Heart left ventricle (tissue), 16 donors: ENCODE data around the gene P2RX2. TPM values are rescaled to one million over a fixed set of nuclear protein-coding genes. Genes with fewer than 3 reads are reported as not detected.

Experiments
- ATAC-seq, 4 donors: fragments of 200-7000 bp; cut with Tn5 transposase; one replicate each; pipeline ENCODE4 v1.9.1; 2020 to 2022; ENCODE audit warnings: moderate library complexity in 4 of 4, mild to moderate bottlenecking in 3 of 4, moderate number of reproducible peaks in 1 of 4
- DNase-seq, 5 donors: peaks; one replicate each; pipeline ENCODE4 v3.0.0-alpha.2; 2020
- H3K27ac ChIP-seq, 12 donors: fragments of 200-600 bp; sonication (generic) in 4 of 12; one replicate each; pipeline versions ENCODE4 v1.5.0 to v1.8.0; 2016 to 2022; ENCODE audit warnings: mild to moderate bottlenecking in 2 of 12
- H3K27me3 ChIP-seq, 9 donors: fragments of 200-600 bp; sonication (generic) in 2 of 9; one replicate each; pipeline versions ENCODE4 v1.5.1 to v1.8.0; 2016 to 2022; ENCODE audit warnings: mild to moderate bottlenecking in 3 of 9
- H3K36me3 ChIP-seq, 9 donors: fragments of 200-600 bp; sonication (generic) in 2 of 9; one replicate each; pipeline versions ENCODE4 v1.5.0 to v1.8.0; 2018 to 2022; ENCODE audit warnings: mild to moderate bottlenecking in 2 of 9
- H3K4me1 ChIP-seq, 12 donors: fragments of 200-600 bp; sonication (generic) in 4 of 12; one replicate each; pipeline versions ENCODE4 v1.5.0 to v1.8.0; 2016 to 2022; ENCODE audit warnings: mild to moderate bottlenecking in 3 of 12
- H3K4me3 ChIP-seq, 12 donors: fragments of 200-600 bp; sonication (generic) in 4 of 12; one replicate each; pipeline versions ENCODE4 v1.5.0 to v1.8.0; 2017 to 2022; ENCODE audit warnings: mild to moderate bottlenecking in 9 of 12, moderate library complexity in 4 of 12
- H3K9me3 ChIP-seq, 12 donors: fragments of 200-600 bp; sonication (generic) in 4 of 12; one replicate each; pipeline versions ENCODE4 v1.5.0 to v1.8.0; 2016 to 2022; ENCODE audit warnings: mild to moderate bottlenecking in 1 of 12
- POLR2A ChIP-seq, 2 donors: fragments of 450-650 bp; IDR thresholded peaks; one replicate each; pipeline ENCODE4 v1.6.1; 2017; ENCODE audit warnings: antibody characterized with exemption in 2 of 2, mild to moderate bottlenecking in 2 of 2, moderate library complexity in 2 of 2
- WGBS, 4 donors: extraction: QIAGEN DNeasy Blood & Tissue Kit in 2 of 4; methylation state at CpG; one replicate each; pipeline versions ENCODE4 v1.1.5 to v1.1.7; 2013 to 2018; 5-methylcytosine and 5-hydroxymethylcytosine counted together
- intact Hi-C, 10 donors: fragments of 100-400 bp; cut with DNase I; formaldehyde crosslinking; loops; one replicate each; pipeline versions ENCODE4 v1.11.1 to v1.14.2; 2022
- polyA plus RNA-seq, 2 donors: library from polyadenylated mRNA; stranded (reverse); fragments of 200-250 nt; gene quantifications; one replicate each; pipeline ENCODE4 v1.2.3, GENCODE V29; 2013
- total RNA-seq, 9 donors: library from RNA; depleted of rRNA in 2 of 9; stranded (reverse); fragments of >200 nt in 2 of 9; fragmentation: NEBNext Ultra II Directional in 3 of 9; extraction: Animal tissue kit (Norgen Biotek cat#: 25700) in 3 of 9; gene quantifications; one replicate each; pipeline versions ENCODE4 v1.1.0 to v1.2.4, GENCODE V29; 2016 to 2023
- TF ChIP-seq, protein P1 (sequence below), 12 donors: fragments of 200-600 bp; sonication (generic) in 4 of 12; IDR thresholded peaks; one replicate each; pipeline versions ENCODE4 v1.5.0 to v1.8.0; 2018 to 2022; ENCODE audit warnings: antibody characterized with exemption in 12 of 12, mild to moderate bottlenecking in 5 of 12
- donor health status: ischemic (EF 13 %, LVEDD 7.1; RV severe dilation, severe dysfunction).
- donor health status: healthy with polysubstance abuse.
- donor health status: DM: no; HTN: yes; CAD: no.
- donor health status: DM: no; HTN: no; CAD: no.
- donor health status: ischemic (EF 25% LVEDD 6.9; RV normal size, moderate dysfunction).
- donor health status: ischemic (EF 25% LVEDD 5.7; RV mildly dilated, moderate dysfunction).
- donor health status: healthy.
- donor health status: DM: yes; HTN: yes; CAD: no.
- donor health status: ischemic (EF 35%, LVEDD 5.7; RV mildly dilated, moderate dysfunction).
- donor health status: nonischemic (EF 11% LVEDD 7.7; RV severe dilation, severe dysfunction).
- donor health status: DM: yes; HTN: yes; CAD: no.
- donor health status: PGD.
- donor health status: ischemic (EF 29% LVEDD 5.4; RV normal size, mild dysfunction).
- donor health status: nonischemic (EF 23%, LVEDD 6.1; RV moderate dilation, normal function).

P2RX2 gene
- total and polyA plus RNA-seq, 11 donors = not detected

DNA sequence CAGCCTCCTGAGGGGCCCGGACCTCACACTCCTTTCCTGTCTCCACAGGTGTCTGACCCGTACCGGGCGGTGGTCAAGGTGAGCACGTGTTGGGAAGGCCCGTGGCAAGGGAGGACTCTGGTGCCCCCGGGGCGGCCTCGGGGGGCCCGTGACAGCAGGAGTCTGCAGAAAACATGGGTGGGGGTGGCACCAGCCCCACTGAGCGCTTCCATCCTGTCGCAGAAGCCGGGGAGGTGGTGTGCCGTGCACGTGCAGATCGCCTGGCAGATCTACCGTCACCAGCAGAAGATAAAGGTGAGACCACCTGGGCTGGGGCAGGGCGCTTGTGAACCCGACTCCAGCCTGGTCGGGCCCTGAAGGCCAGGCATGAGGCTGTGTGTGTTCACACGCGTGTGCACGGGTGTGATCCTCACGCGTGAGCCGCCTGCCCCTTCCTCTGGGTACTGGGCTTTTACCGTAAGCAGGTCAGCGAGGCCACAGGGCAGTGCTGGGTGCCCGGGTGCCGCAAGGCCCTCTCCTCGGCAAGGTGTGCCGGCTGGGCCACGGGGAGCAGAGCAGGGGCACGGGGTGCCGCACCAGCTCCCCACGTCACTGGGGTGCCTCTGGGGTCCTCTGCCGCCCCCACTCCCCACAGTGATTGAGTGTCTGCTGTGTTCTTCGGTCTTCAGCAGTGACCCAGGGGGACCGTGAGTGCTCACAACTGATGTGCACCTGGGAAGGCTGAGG lies 44.1 kb upstream of the P2RX2 start:
- Histone ChIP-seq H3K27me3 (no peaks in the 10 kb centered on the region), H3K4me3 (no peak overlapping the region), H3K36me3 (peaks cover 0 to 83% (median 60%) of the 10 kb centered on the region in 9 donors), H3K9me3 (no peaks in the 10 kb centered on the region), H3K27ac (no peak overlapping the region), H3K4me1 (no peaks in the 10 kb centered on the region)
- 95 to 98% (median 97%) methylated on average over 30 to 39 of the region's 39 CpGs for WGBS, 4 donors
- no peak for ATAC-seq
- no peak for DNase-seq
- intact Hi-C loops = no loop called here
- TF ChIP-seq POLR2A (IDR thresholded peaks at IDR 0.05) = no peak
- TF ChIP-seq, protein P1, sequence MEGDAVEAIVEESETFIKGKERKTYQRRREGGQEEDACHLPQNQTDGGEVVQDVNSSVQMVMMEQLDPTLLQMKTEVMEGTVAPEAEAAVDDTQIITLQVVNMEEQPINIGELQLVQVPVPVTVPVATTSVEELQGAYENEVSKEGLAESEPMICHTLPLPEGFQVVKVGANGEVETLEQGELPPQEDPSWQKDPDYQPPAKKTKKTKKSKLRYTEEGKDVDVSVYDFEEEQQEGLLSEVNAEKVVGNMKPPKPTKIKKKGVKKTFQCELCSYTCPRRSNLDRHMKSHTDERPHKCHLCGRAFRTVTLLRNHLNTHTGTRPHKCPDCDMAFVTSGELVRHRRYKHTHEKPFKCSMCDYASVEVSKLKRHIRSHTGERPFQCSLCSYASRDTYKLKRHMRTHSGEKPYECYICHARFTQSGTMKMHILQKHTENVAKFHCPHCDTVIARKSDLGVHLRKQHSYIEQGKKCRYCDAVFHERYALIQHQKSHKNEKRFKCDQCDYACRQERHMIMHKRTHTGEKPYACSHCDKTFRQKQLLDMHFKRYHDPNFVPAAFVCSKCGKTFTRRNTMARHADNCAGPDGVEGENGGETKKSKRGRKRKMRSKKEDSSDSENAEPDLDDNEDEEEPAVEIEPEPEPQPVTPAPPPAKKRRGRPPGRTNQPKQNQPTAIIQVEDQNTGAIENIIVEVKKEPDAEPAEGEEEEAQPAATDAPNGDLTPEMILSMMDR (IDR thresholded peaks at IDR 0.05) = no peak

DNA sequence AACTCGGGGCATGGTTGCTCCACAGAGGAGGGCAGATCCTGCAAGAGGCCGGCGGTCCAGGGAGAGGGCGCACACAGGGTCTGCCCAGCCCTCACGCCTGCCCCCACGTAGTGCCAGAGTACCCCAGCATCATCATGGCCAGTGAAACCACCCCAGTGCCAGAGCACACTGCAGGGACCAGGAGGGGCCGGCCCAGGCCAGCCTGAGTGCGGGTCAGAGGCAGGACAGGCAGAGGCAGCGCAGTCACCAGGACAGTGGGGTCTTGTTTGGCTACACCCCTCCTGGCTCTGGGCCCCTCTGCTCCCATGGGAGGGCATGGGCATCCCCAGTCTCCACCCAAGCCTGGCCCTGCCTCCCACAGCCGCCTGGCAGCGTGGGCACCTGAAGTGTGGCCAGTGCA lies 42.9 kb upstream of the P2RX2 start:
- Histone ChIP-seq H3K9me3 (no peaks in the 10 kb centered on the region), H3K27ac (no peak overlapping the region), H3K4me1 (no peaks in the 10 kb centered on the region), H3K36me3 (peaks cover 0 to 81% (median 56%) of the 10 kb centered on the region in 9 donors), H3K27me3 (no peaks in the 10 kb centered on the region), H3K4me3 (no peak overlapping the region)
- intact Hi-C loops = no loop called here
- no peak for ATAC-seq
- DNase-seq = no peak
- WGBS, 4 donors = 96 to 100% (median 97%) methylated on average over 5 to 11 of the region's 11 CpGs
- no peak for TF ChIP-seq POLR2A (IDR thresholded peaks at IDR 0.05)
- TF ChIP-seq, protein P1 (IDR thresholded peaks at IDR 0.05) = no peak

DNA sequence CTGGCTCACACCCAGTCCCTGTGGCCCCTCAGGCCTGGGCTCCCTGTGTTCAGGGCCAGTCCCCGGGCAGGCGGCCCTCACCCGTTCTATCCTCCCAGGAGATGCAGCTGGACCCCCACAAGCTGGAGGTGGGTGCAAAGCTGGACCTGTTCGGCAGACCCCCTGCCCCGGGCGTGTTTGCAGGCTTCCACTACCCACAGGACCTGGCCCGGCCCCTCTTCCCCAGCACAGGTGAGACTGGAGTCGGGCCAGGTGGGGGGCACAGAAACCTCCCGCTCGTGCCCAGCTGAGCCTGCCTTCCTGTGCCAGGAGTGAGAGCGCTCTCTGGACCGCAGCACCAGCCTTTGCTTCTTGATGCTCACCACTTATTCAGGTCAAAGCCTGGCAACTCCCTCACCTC lies 41.9 kb upstream of the P2RX2 start:
- H3K4me3 ChIP-seq = no peak overlapping the region
- no peak for TF ChIP-seq POLR2A (IDR thresholded peaks at IDR 0.05)
- TF ChIP-seq, protein P1 (IDR thresholded peaks at IDR 0.05) = no peak
- intact Hi-C loops = no loop called here
- DNase-seq (no peak), ATAC-seq (no peak)
- H3K9me3 ChIP-seq = no peaks in the 10 kb centered on the region
- H3K27me3 ChIP-seq = no peaks in the 10 kb centered on the region
- no peaks in the 10 kb centered on the region for H3K4me1 ChIP-seq
- peaks cover 0 to 80% (median 49%) of the 10 kb centered on the region in 9 donors for H3K36me3 ChIP-seq
- H3K27ac ChIP-seq = no peak overlapping the region
- WGBS, 4 donors = 96 to 98% (median 98%) methylated on average over 6 to 12 of the region's 12 CpGs

DNA sequence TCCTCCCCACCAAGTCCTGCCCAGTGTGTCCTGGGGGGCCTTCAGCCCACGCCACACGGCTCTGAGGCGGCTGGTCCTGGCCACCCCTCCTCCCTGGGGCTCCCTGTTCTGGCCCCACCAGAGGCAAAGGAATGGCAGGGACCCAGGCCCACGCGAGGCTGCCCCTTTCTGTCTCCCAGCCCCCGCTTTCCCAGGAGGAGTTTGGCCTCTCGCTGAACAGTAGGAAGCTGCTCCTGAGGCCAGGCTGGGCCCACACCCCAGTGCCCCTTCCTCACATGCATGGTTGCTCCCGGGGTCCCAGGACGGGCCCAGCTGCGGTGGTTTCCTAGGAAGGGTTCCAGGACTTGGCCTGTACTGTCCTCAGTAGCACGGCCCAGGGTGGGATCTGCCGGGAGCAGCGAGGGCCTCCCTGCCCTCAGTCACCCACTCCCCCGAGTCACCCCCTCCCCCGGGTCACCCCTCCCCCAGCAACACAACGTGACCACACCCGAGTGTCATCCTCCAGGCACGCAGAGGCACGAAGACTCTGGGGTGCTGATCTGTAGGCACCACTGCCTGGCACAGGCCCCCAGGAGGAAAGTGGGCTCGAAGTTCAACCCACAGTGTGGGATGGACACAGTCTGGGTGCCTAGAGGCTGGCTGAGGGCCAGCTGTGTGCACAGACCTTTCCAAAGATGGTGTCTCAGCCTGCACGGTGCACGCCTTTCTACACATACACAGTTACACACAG lies 41.2 kb upstream of the P2RX2 start:
- TF ChIP-seq, protein P1 (IDR thresholded peaks at IDR 0.05) = no peak
- TF ChIP-seq POLR2A (IDR thresholded peaks at IDR 0.05) = no peak
- Histone ChIP-seq H3K4me1 (no peaks in the 10 kb centered on the region), H3K9me3 (no peaks in the 10 kb centered on the region), H3K4me3 (no peak overlapping the region), H3K27me3 (no peaks in the 10 kb centered on the region), H3K27ac (no peak overlapping the region), H3K36me3 (peaks cover 0 to 74% (median 49%) of the 10 kb centered on the region in 9 donors)
- WGBS, 4 donors = 90 to 94% (median 93%) methylated on average over 14 to 22 of the region's 22 CpGs
- ATAC-seq = no peak
- DNase-seq = no peak
- intact Hi-C loops = no loop called here
